ENCODE results near the gene SCGB2A2. TPM values are rescaled to one million over a fixed set of nuclear protein-coding genes. Genes with fewer than 3 reads are reported as not detected.

Gene SCGB2A2
- total and polyA plus RNA-seq, 9 of the 15 experiments (the other 6 are each of a cell fraction or from before 2014, with no cell fraction given) = not detected

GRCh38 chr11:62233730-62234129 lies 36.2 kb upstream of the SCGB2A2 start:
- H4K20me1 ChIP-seq (replicated peaks; ENCODE audit: control insufficient read depth, insufficient read depth, low read length) = no peaks in the 10 kb centered on the region
- BruUV-seq (replicated peaks) = no TSS peak
- no peaks in the 10 kb centered on the region for H3K36me3 ChIP-seq (ENCODE audit: control insufficient read depth, insufficient read depth, low read length)
- no peak for ATAC-seq
- DNase-seq (ENCODE audit: extremely low read depth in 1 of 4, low spot score in 3 of 4) = no peak
- no peaks in the 10 kb centered on the region for H3K79me2 ChIP-seq (ENCODE audit: control insufficient read depth, insufficient read depth, low read length)
- no peak overlapping the region for H3K4me2 ChIP-seq (ENCODE audit: insufficient read depth, low read length)
- H3K9me1 ChIP-seq (ENCODE audit: control insufficient read depth, insufficient read depth, low read length) = no peaks in the 10 kb centered on the region
- H3K9ac ChIP-seq (ENCODE audit: insufficient read depth in 1 of 2, low read depth in 2 of 2, low read length in 2 of 2) = no peak overlapping the region
- H3K9me3 ChIP-seq (replicated peaks; ENCODE audit: control insufficient read depth, insufficient read depth, low read depth, low read length) = no peaks in the 10 kb centered on the region
- H2AFZ ChIP-seq (ENCODE audit: low read depth, low read length) = no peak overlapping the region
- POLR2A ChIA-PET = no interaction called here
- no peak overlapping the region for H3K27ac ChIP-seq (ENCODE audit: extremely low read depth, low read depth, low read length)
- intact Hi-C loops (cut with micrococcal nuclease) = loop anchor here (5.0 kb wide), 1 partner anchor 79 kb away; no protein-coding TSS in a partner anchor
- no peak overlapping the region for H3K4me3 ChIP-seq
- H3K27me3 ChIP-seq (ENCODE audit: control insufficient read depth in 2 of 2, insufficient read depth in 2 of 2, low read length in 2 of 2) = peaks cover 0 to 9% of the 10 kb centered on the region in 2 experiments; a peak in 1 of 5 replicates
- CTCF ChIA-PET (ENCODE audit: low intra/inter-chr PET ratio) = interaction anchor here (0.7 kb wide), 1 partner anchor 77 kb away, joined by 3 read pairs; no protein-coding TSS in a partner anchor
- in situ Hi-C loops (cut with MboI) = no loop called here
- peak; percentile 49 for FAIRE-seq
- H3K4me1 ChIP-seq (replicated peaks in 1 of 2; ENCODE audit: control insufficient read depth in 2 of 2, insufficient read depth in 2 of 2, low read length in 2 of 2) = no peaks in the 10 kb centered on the region
- TF ChIP-seq NELFE (IDR thresholded peaks at IDR 0.05; ENCODE audit: insufficient read depth, insufficient read length) = no peak
- TF ChIP-seq SREBF1 (IDR thresholded peaks at IDR 0.05; ENCODE audit: borderline replicate concordance, low read depth, low read length) = no peak
- no peak for TF ChIP-seq KAT8 (IDR thresholded peaks at IDR 0.05; ENCODE audit: low read depth)
- TF ChIP-seq CBX2 (IDR thresholded peaks at IDR 0.05; ENCODE audit: insufficient read depth, low read length, poor library complexity, severe bottlenecking) = no peak
- TF ChIP-seq, protein P1, sequence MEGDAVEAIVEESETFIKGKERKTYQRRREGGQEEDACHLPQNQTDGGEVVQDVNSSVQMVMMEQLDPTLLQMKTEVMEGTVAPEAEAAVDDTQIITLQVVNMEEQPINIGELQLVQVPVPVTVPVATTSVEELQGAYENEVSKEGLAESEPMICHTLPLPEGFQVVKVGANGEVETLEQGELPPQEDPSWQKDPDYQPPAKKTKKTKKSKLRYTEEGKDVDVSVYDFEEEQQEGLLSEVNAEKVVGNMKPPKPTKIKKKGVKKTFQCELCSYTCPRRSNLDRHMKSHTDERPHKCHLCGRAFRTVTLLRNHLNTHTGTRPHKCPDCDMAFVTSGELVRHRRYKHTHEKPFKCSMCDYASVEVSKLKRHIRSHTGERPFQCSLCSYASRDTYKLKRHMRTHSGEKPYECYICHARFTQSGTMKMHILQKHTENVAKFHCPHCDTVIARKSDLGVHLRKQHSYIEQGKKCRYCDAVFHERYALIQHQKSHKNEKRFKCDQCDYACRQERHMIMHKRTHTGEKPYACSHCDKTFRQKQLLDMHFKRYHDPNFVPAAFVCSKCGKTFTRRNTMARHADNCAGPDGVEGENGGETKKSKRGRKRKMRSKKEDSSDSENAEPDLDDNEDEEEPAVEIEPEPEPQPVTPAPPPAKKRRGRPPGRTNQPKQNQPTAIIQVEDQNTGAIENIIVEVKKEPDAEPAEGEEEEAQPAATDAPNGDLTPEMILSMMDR (IDR thresholded peaks at IDR 0.05 in 2 of 3, conservative IDR thresholded peaks at IDR 0.05 in 1 of 3; ENCODE audit: insufficient read depth in 2 of 3, low read depth in 1 of 3, low read length in 3 of 3) = peak in 2 of 3 experiments; percentile 21 to 46; a peak in 3 of 6 replicates
- TF ChIP-seq PREB (CRISPR knock-in tag; IDR thresholded peaks at IDR 0.05) = no peak
- TF ChIP-seq ILK (tag; IDR thresholded peaks at IDR 0.05; ENCODE audit: borderline replicate concordance, low read depth) = no peak
- no peak for TF ChIP-seq FOXP1 (CRISPR knock-in tag; IDR thresholded peaks at IDR 0.05)
- TF ChIP-seq, protein P2, sequence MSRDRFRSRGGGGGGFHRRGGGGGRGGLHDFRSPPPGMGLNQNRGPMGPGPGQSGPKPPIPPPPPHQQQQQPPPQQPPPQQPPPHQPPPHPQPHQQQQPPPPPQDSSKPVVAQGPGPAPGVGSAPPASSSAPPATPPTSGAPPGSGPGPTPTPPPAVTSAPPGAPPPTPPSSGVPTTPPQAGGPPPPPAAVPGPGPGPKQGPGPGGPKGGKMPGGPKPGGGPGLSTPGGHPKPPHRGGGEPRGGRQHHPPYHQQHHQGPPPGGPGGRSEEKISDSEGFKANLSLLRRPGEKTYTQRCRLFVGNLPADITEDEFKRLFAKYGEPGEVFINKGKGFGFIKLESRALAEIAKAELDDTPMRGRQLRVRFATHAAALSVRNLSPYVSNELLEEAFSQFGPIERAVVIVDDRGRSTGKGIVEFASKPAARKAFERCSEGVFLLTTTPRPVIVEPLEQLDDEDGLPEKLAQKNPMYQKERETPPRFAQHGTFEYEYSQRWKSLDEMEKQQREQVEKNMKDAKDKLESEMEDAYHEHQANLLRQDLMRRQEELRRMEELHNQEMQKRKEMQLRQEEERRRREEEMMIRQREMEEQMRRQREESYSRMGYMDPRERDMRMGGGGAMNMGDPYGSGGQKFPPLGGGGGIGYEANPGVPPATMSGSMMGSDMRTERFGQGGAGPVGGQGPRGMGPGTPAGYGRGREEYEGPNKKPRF (IDR thresholded peaks at IDR 0.05; ENCODE audit: low read depth, low read length) = no peak

All from K562 (cell line).